Caco-2 (cell line): ENCODE measurements around the gene CLPTM1L. TPM values are rescaled to one million over a fixed set of nuclear protein-coding genes. Genes with fewer than 3 reads are reported as not detected.

Experiments used
- BruUV-seq: library from RNA; stranded (reverse); fragments of 400-500 nt; replicated peaks from 2 replicates; lab custom pipeline; 2021; lab: Mats Ljungman, UMichigan
- CTCF ChIA-PET: fragments of 300-600 bp; sonication (Branson Sonifier 250); formaldehyde crosslinking; loops from one replicate; lab custom pipeline; 2022; ENCODE audit warnings: antibody characterized with exemption; lab: Charles Lee
- POLR2A ChIA-PET: fragments of 300-600 bp; sonication (Branson Sonifier 250); formaldehyde crosslinking; loops from one replicate; lab custom pipeline; 2022; ENCODE audit warnings: antibody characterized with exemption; lab: Charles Lee
- DNase-seq, 2 experiments: peaks; one replicate each; pipeline versions ENCODE4 v3.0.0 to v3.0.0-alpha.2; 2020 to 2022
- H3K27me3 ChIP-seq: replicated peaks from 2 replicates; pipeline ENCODE4 v1.6.0; 2011; ENCODE audit warnings: low read length; ENCODE audit not compliant: control insufficient read depth, insufficient read depth
- H3K36me3 ChIP-seq: 2 replicates; pipeline ENCODE4 v1.5.1; 2011; ENCODE audit warnings: low read length; ENCODE audit not compliant: control insufficient read depth, insufficient read depth
- H3K4me1 ChIP-seq: fragments of 250-450 bp; sonication (Bioruptor Pico); 2 replicates; pipeline ENCODE4 v1.5.1; 2020; ENCODE audit warnings: mild to moderate bottlenecking
- H3K4me3 ChIP-seq: 2 replicates; pipeline ENCODE4 v1.5.1; 2011; ENCODE audit warnings: low read depth, mild to moderate bottlenecking, control low read depth, low read length
- H3K9me3 ChIP-seq: fragments of 250-450 bp; sonication (Bioruptor Pico); 2 replicates; pipeline ENCODE4 v1.5.1; 2020; ENCODE audit warnings: mild to moderate bottlenecking, moderate library complexity
- H3K27ac Mint-ChIP-seq: one replicate; pipeline ENCODE4 v1.8.0; 2022; ENCODE audit warnings: mixed read lengths; ENCODE audit not compliant: unreplicated experiment
- H3K27me3 Mint-ChIP-seq: one replicate; pipeline ENCODE4 v1.8.0; 2022; ENCODE audit warnings: mixed read lengths; ENCODE audit not compliant: insufficient read depth, unreplicated experiment
- H3K36me3 Mint-ChIP-seq: one replicate; pipeline ENCODE4 v1.8.0; 2022; ENCODE audit warnings: mild to moderate bottlenecking, mixed read lengths; ENCODE audit not compliant: insufficient read depth, unreplicated experiment
- H3K4me1 Mint-ChIP-seq: one replicate; pipeline ENCODE4 v1.8.0; 2022; ENCODE audit warnings: low read depth, mixed read lengths; ENCODE audit not compliant: unreplicated experiment
- H3K4me3 Mint-ChIP-seq: one replicate; pipeline ENCODE4 v1.8.0; 2022; ENCODE audit warnings: mild to moderate bottlenecking, moderate library complexity, mixed read lengths; ENCODE audit not compliant: unreplicated experiment
- H3K9me3 Mint-ChIP-seq: one replicate; pipeline ENCODE4 v1.8.0; 2022; ENCODE audit warnings: mixed read lengths; ENCODE audit not compliant: unreplicated experiment
- intact Hi-C: fragments of 100-400 bp; cut with micrococcal nuclease; formaldehyde crosslinking; loops from one replicate; pipeline ENCODE4 v1.10.0; 2022; ENCODE audit not compliant: unreplicated experiment
- total RNA-seq: library from RNA; stranded (reverse); gene quantifications from 2 replicates; pipeline ENCODE4 v1.2.3, GENCODE V29; 2022
- TF ChIP-seq, protein P1 (sequence below), 2 experiments: fragments of 200-600 bp in 1 of 2; IDR thresholded peaks; 1 replicate in 1 of 2; 2 replicates in 1 of 2; pipeline versions ENCODE4 v1.5.1 to v1.8.0; 2011 to 2022; ENCODE audit warnings: antibody characterized with exemption in 1 of 2, control low read depth in 1 of 2, inconsistent platforms in 1 of 2, low read depth in 1 of 2, low read length in 1 of 2, mild to moderate bottlenecking in 1 of 2, moderate library complexity in 1 of 2; ENCODE audit not compliant: insufficient read depth in 1 of 2, severe bottlenecking in 1 of 2, unreplicated experiment in 1 of 2

Gene CLPTM1L
- total RNA-seq, 1 experiment from 2014 or later: 114 TPM

DNA sequence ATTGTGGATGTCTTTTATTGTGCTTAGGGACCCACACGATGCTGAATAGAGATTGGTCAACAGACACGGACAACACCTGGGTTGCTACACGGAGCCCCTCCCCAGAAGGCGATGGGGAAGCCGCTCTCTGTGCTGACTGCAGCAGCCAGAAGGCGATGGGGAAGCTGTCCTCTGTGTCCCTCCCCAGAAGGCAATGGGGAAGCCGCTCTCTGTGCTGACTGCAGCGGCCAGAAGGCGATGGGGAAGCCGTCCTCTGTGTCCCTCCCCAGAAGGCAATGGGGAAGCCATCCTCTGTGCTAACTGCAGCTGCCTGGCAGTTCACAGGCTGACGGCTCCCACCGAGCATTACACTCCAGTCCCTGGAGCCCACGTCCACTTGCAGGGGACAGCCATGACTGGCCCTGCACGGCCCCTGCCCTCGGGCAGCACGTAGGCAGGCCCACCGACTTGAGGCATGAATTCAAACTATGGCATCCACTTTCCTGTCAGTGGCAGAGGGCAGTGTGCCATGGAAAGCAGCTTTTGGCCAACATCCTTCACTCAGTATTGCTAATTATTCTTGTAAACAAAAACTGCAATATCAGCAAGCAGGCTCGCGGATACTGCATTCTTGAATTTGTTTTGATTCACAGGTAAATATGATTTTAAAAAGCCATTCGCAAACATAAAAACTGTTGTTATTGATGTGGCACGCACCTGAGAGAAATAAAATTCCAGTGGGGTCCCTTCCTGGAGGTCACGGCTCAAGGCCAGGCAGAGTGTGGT lies 48.1 kb upstream of the CLPTM1L start:
- H3K4me1 Mint-ChIP-seq: no peaks in the 10 kb centered on the region
- peaks cover 5% of the 10 kb centered on the region for H3K36me3 Mint-ChIP-seq
- no peak for DNase-seq
- H3K9me3 ChIP-seq: no peaks in the 10 kb centered on the region
- ChIA-PET CTCF (no interaction called here), POLR2A (no interaction called here)
- no TSS peak for BruUV-seq
- H3K4me1 ChIP-seq: no peaks in the 10 kb centered on the region
- no peaks in the 10 kb centered on the region for H3K9me3 Mint-ChIP-seq
- peaks cover 46% of the 10 kb centered on the region for H3K27me3 Mint-ChIP-seq
- no peaks in the 10 kb centered on the region for H3K36me3 ChIP-seq
- H3K4me3 Mint-ChIP-seq: no peak overlapping the region
- peaks cover 7% of the 10 kb centered on the region for H3K27me3 ChIP-seq
- TF ChIP-seq, protein P1, sequence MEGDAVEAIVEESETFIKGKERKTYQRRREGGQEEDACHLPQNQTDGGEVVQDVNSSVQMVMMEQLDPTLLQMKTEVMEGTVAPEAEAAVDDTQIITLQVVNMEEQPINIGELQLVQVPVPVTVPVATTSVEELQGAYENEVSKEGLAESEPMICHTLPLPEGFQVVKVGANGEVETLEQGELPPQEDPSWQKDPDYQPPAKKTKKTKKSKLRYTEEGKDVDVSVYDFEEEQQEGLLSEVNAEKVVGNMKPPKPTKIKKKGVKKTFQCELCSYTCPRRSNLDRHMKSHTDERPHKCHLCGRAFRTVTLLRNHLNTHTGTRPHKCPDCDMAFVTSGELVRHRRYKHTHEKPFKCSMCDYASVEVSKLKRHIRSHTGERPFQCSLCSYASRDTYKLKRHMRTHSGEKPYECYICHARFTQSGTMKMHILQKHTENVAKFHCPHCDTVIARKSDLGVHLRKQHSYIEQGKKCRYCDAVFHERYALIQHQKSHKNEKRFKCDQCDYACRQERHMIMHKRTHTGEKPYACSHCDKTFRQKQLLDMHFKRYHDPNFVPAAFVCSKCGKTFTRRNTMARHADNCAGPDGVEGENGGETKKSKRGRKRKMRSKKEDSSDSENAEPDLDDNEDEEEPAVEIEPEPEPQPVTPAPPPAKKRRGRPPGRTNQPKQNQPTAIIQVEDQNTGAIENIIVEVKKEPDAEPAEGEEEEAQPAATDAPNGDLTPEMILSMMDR (IDR thresholded peaks at IDR 0.05; ENCODE audit: insufficient read depth in 1 of 2, low read depth in 1 of 2, low read length in 1 of 2, severe bottlenecking in 1 of 2, unreplicated experiment in 1 of 2): no peak
- intact Hi-C loops: no loop called here
- no peak overlapping the region for H3K27ac Mint-ChIP-seq
- no peak overlapping the region for H3K4me3 ChIP-seq

DNA sequence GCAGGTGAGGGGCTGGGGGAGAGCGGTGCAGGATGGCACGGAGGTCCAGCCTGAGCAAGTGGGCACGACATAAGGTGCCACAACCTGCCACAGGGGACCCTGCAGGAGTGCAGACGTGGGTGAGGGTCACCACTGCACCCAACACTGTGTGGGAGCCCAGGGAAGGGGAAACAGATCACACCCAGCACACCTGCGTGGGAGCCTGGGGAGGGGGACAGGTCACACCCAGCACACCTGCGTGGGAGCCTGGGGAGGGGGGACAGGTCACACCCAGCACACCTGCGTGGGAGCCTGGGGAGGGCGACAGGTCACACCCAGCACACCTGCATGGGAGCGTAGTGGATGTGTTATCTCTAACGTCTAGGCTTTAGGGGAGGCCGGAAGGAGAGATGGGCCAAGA lies 47.4 kb upstream of the CLPTM1L start:
- CTCF ChIA-PET: no interaction called here

DNA sequence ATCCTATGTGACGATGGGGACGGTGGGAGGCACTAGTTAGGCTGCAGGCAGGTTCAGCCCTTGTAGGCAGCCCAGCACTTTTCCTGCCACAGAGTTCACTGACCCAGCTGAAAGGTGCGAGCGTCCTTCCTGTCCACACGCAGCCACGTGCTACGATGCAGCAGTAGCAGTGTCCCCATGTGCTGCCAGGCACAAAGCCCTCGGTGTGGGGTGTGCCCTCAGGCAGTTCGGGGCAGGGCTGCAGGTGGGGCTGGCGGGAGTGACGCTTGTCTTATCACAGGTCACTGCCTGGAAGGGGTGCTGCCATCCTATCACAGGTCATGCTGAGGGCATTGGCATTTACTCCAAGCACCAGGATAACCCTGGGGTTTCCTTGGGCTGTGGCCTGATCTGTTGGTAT lies 46.8 kb upstream of the CLPTM1L start:
- CTCF ChIA-PET: no interaction called here

More for the DNA sequence above, 47.4 kb upstream of the CLPTM1L start:
- peaks cover 5% of the 10 kb centered on the region for H3K36me3 Mint-ChIP-seq
- Histone ChIP-seq H3K27me3 (peaks cover 6% of the 10 kb centered on the region), H3K4me3 (no peak overlapping the region), H3K9me3 (no peaks in the 10 kb centered on the region), H3K36me3 (no peaks in the 10 kb centered on the region), H3K4me1 (no peaks in the 10 kb centered on the region)
- H3K27ac Mint-ChIP-seq: no peak overlapping the region
- no peak overlapping the region for H3K4me3 Mint-ChIP-seq
- H3K27me3 Mint-ChIP-seq: peaks cover 46% of the 10 kb centered on the region
- no TSS peak for BruUV-seq
- POLR2A ChIA-PET: no interaction called here
- peaks cover 2% of the 10 kb centered on the region for H3K4me1 Mint-ChIP-seq
- no peaks in the 10 kb centered on the region for H3K9me3 Mint-ChIP-seq
- intact Hi-C loops: no loop called here
- DNase-seq: no peak
- TF ChIP-seq, protein P1 (IDR thresholded peaks at IDR 0.05; ENCODE audit: insufficient read depth in 1 of 2, low read depth in 1 of 2, low read length in 1 of 2, severe bottlenecking in 1 of 2, unreplicated experiment in 1 of 2): no peak

More for the DNA sequence above, 46.8 kb upstream of the CLPTM1L start:
- intact Hi-C loops: no loop called here
- Histone ChIP-seq H3K4me3 (no peak overlapping the region), H3K27me3 (peaks cover 6% of the 10 kb centered on the region), H3K4me1 (no peaks in the 10 kb centered on the region), H3K36me3 (no peaks in the 10 kb centered on the region), H3K9me3 (no peaks in the 10 kb centered on the region)
- Mint-ChIP-seq H3K36me3 (peaks cover 1% of the 10 kb centered on the region), H3K4me3 (no peak overlapping the region), H3K27ac (no peak overlapping the region), H3K27me3 (peaks cover 47% of the 10 kb centered on the region), H3K9me3 (no peaks in the 10 kb centered on the region), H3K4me1 (peaks cover 7% of the 10 kb centered on the region)
- TF ChIP-seq, protein P1 (IDR thresholded peaks at IDR 0.05; ENCODE audit: insufficient read depth in 1 of 2, low read depth in 1 of 2, low read length in 1 of 2, severe bottlenecking in 1 of 2, unreplicated experiment in 1 of 2): no peak
- POLR2A ChIA-PET: no interaction called here
- DNase-seq: no peak
- no TSS peak for BruUV-seq
